ENCODE results near the gene RUNX2. TPM values are rescaled to one million over a fixed set of nuclear protein-coding genes. Genes with fewer than 3 reads are reported as not detected.

RUNX2 gene
- total and polyA plus RNA-seq, 9 of the 15 experiments (the other 6 are each of a cell fraction or from before 2014, with no cell fraction given): 0.29 to 1.00 (median 0.43) TPM

DNA sequence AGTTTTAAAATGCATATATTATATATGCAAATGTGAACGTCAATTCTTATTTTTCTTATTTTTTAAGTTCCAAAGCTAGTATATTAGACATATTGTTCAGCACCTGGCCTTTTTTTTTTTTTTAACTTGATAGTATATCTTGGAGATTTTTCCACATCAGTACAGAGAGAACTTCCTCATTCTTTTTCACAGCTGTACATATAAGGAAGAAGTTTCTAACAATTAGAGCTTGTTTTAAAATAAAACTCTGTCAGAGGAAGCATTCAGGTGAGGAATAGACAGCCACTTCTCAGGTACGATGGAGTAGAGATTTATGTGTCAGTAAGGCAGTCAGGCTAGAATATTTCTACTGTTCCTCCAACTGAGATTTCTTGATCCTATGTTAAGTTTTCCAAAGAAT lies 282.7 kb downstream of the RUNX2 start (continued):
- TF ChIP-seq NR1H2 (CRISPR knock-in tag; IDR thresholded peaks at IDR 0.05) (no peak), PHTF2 (CRISPR knock-in tag; IDR thresholded peaks at IDR 0.05) (no peak), ZNF121 (CRISPR knock-in tag; conservative IDR thresholded peaks at IDR 0.05) (no peak), BRF1 (IDR thresholded peaks at IDR 0.05; ENCODE audit: borderline replicate concordance, extremely low read depth, insufficient read length) (no peak), ZFP36 (IDR thresholded peaks at IDR 0.05; ENCODE audit: low read depth, low read length, partially characterized antibody) (no peak), TCF7 (IDR thresholded peaks at IDR 0.05; ENCODE audit: borderline replicate concordance) (no peak), TSC22D4 (tag; IDR thresholded peaks at IDR 0.05) (no peak), FOXA3 (CRISPR knock-in tag; conservative IDR thresholded peaks at IDR 0.05 in 1 of 2, IDR thresholded peaks at IDR 0.05 in 1 of 2) (no peak)
- TF ChIP-seq, protein P1, sequence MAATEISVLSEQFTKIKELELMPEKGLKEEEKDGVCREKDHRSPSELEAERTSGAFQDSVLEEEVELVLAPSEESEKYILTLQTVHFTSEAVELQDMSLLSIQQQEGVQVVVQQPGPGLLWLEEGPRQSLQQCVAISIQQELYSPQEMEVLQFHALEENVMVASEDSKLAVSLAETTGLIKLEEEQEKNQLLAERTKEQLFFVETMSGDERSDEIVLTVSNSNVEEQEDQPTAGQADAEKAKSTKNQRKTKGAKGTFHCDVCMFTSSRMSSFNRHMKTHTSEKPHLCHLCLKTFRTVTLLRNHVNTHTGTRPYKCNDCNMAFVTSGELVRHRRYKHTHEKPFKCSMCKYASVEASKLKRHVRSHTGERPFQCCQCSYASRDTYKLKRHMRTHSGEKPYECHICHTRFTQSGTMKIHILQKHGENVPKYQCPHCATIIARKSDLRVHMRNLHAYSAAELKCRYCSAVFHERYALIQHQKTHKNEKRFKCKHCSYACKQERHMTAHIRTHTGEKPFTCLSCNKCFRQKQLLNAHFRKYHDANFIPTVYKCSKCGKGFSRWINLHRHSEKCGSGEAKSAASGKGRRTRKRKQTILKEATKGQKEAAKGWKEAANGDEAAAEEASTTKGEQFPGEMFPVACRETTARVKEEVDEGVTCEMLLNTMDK (IDR thresholded peaks at IDR 0.05; ENCODE audit: borderline replicate concordance, insufficient read depth, low read depth, low read length, poor library complexity, severe bottlenecking): no peak
- TF ChIP-seq, protein P2, sequence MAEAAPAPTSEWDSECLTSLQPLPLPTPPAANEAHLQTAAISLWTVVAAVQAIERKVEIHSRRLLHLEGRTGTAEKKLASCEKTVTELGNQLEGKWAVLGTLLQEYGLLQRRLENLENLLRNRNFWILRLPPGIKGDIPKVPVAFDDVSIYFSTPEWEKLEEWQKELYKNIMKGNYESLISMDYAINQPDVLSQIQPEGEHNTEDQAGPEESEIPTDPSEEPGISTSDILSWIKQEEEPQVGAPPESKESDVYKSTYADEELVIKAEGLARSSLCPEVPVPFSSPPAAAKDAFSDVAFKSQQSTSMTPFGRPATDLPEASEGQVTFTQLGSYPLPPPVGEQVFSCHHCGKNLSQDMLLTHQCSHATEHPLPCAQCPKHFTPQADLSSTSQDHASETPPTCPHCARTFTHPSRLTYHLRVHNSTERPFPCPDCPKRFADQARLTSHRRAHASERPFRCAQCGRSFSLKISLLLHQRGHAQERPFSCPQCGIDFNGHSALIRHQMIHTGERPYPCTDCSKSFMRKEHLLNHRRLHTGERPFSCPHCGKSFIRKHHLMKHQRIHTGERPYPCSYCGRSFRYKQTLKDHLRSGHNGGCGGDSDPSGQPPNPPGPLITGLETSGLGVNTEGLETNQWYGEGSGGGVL (CRISPR knock-in tag; IDR thresholded peaks at IDR 0.05): no peak
- TF ChIP-seq, protein P3, sequence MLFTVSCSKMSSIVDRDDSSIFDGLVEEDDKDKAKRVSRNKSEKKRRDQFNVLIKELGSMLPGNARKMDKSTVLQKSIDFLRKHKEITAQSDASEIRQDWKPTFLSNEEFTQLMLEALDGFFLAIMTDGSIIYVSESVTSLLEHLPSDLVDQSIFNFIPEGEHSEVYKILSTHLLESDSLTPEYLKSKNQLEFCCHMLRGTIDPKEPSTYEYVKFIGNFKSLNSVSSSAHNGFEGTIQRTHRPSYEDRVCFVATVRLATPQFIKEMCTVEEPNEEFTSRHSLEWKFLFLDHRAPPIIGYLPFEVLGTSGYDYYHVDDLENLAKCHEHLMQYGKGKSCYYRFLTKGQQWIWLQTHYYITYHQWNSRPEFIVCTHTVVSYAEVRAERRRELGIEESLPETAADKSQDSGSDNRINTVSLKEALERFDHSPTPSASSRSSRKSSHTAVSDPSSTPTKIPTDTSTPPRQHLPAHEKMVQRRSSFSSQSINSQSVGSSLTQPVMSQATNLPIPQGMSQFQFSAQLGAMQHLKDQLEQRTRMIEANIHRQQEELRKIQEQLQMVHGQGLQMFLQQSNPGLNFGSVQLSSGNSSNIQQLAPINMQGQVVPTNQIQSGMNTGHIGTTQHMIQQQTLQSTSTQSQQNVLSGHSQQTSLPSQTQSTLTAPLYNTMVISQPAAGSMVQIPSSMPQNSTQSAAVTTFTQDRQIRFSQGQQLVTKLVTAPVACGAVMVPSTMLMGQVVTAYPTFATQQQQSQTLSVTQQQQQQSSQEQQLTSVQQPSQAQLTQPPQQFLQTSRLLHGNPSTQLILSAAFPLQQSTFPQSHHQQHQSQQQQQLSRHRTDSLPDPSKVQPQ (CRISPR knock-in tag; IDR thresholded peaks at IDR 0.05; ENCODE audit: borderline replicate concordance): no peak

Data from K562 (cell line).